Uterus (tissue), 4 donors: ENCODE results near the gene PNMA8A. TPM values are rescaled to one million over a fixed set of nuclear protein-coding genes. Genes with fewer than 3 reads are reported as not detected.

ENCODE experiments used
- DNase-seq, 2 donors: peaks; one replicate each; pipeline ENCODE4 v3.0.0-alpha.2; 2019 to 2020
- H3K27ac ChIP-seq, 2 donors: fragments of 200-600 bp; sonication (generic); 1 replicate in 1 of 2; 2 replicates in 1 of 2; pipeline ENCODE4 v1.5.1; 2016 to 2018
- H3K27me3 ChIP-seq, 2 donors: fragments of 200-600 bp; sonication (generic); one replicate each; pipeline ENCODE4 v1.5.1; 2018 to 2019; ENCODE audit warnings: control low read depth in 1 of 2
- H3K36me3 ChIP-seq, 2 donors: fragments of 200-600 bp; sonication (generic); one replicate each; pipeline ENCODE4 v1.5.1; 2019; ENCODE audit warnings: control low read depth in 1 of 2
- H3K4me1 ChIP-seq, 2 donors: fragments of 200-600 bp; sonication (generic); one replicate each; pipeline ENCODE4 v1.5.1; 2018 to 2019; ENCODE audit warnings: control low read depth in 1 of 2
- H3K4me3 ChIP-seq, 2 donors: fragments of 200-600 bp; sonication (generic); 1 replicate in 1 of 2; 2 replicates in 1 of 2; pipeline ENCODE4 v1.5.1; 2018 to 2019; ENCODE audit warnings: mild to moderate bottlenecking in 1 of 2
- H3K9me3 ChIP-seq, 2 donors: fragments of 200-600 bp; sonication (generic); one replicate each; pipeline ENCODE4 v1.5.1; 2019; ENCODE audit warnings: control low read depth in 1 of 2
- POLR2A ChIP-seq, 2 donors: fragments of 450-650 bp; IDR thresholded peaks; one replicate each; pipeline ENCODE4 v1.6.1; 2016; ENCODE audit warnings: antibody characterized with exemption in 2 of 2, mild to moderate bottlenecking in 1 of 2, moderate library complexity in 1 of 2
- intact Hi-C: fragments of 100-400 bp; cut with DNase I; formaldehyde crosslinking; loops from one replicate; pipeline ENCODE4 v1.15.1; 2023; ENCODE audit warnings: low total_unique reads
- total RNA-seq, 4 donors: library from RNA; depleted of rRNA in 3 of 4; stranded (reverse); fragments of >200 nt in 3 of 4; gene quantifications; one replicate each; pipeline versions ENCODE4 v1.1.0 to v1.2.4, GENCODE V29; 2014 to 2023
- TF ChIP-seq, protein P1 (sequence below), 4 experiments: fragments of 200-600 bp in 2 of 4; fragments of 450-650 bp in 2 of 4; sonication (generic) in 2 of 4; IDR thresholded peaks; one replicate each; pipeline ENCODE4 v1.5.1; 2016 to 2019; ENCODE audit warnings: antibody characterized with exemption in 4 of 4, mild to moderate bottlenecking in 2 of 4, moderate library complexity in 1 of 4
- donor health status: DM: yes; HTN: yes; CAD: no.

Gene PNMA8A
- total RNA-seq, 4 donors from 2014 or later: 8.7 to 69.7 (median 16.1) TPM

DNA sequence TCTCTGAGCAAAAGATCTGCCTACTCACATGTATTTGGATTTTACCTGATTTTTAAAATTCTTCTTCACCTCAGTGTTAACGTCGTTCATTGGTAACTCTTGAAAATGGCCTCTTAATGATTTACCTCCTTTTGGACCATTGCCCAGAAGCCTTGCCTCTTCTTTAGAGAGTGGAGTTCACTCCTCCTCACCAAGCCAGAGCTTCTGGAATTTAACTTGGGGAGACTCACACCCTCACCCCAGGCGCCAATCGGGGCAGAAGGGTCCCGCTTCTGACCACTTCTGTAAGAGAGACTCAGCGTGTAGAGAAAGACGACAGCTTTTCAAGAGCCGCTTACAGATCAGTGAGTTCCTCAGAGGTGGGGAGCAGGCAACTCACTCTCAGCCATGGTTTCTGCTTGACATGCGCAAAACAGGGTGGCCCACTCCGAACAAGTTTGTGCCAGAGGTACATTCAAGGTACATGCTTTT is 45.3 kb downstream of the PNMA8A start:
- TF ChIP-seq POLR2A (IDR thresholded peaks at IDR 0.05): no peak
- TF ChIP-seq, protein P1, sequence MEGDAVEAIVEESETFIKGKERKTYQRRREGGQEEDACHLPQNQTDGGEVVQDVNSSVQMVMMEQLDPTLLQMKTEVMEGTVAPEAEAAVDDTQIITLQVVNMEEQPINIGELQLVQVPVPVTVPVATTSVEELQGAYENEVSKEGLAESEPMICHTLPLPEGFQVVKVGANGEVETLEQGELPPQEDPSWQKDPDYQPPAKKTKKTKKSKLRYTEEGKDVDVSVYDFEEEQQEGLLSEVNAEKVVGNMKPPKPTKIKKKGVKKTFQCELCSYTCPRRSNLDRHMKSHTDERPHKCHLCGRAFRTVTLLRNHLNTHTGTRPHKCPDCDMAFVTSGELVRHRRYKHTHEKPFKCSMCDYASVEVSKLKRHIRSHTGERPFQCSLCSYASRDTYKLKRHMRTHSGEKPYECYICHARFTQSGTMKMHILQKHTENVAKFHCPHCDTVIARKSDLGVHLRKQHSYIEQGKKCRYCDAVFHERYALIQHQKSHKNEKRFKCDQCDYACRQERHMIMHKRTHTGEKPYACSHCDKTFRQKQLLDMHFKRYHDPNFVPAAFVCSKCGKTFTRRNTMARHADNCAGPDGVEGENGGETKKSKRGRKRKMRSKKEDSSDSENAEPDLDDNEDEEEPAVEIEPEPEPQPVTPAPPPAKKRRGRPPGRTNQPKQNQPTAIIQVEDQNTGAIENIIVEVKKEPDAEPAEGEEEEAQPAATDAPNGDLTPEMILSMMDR (IDR thresholded peaks at IDR 0.05): no peak
- H3K36me3 ChIP-seq: no peaks in the 10 kb centered on the region
- DNase-seq: no peak
- H3K27ac ChIP-seq: peak overlapping the region; percentile 54 to 56
- H3K27me3 ChIP-seq: no peaks in the 10 kb centered on the region
- H3K4me1 ChIP-seq: no peaks in the 10 kb centered on the region
- peak overlapping the region; percentile 41 to 43 for H3K4me3 ChIP-seq
- intact Hi-C loops: no loop called here
- H3K9me3 ChIP-seq: no peaks in the 10 kb centered on the region

DNA sequence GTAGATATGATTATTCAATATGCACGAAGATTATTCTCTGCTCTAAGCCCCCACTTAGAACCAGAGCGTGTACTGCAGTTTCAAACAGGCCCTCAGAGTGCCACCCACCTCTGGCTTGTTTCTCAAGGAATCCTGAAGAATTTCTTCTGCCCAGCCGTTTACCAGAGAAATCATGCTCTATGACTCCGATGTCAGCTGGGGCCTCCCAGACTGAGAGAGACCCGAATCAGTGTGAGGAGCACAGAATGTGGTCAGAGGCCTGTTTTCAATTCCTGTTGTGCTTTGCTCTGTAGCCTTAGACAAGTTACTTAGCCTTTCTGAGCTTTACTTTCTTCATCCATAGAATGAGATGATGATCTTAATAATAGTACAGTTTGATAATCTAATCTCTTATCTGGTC is 48.2 kb downstream of the PNMA8A start:
- intact Hi-C loops: no loop called here
- no peak overlapping the region for H3K27ac ChIP-seq
- TF ChIP-seq, protein P1 (IDR thresholded peaks at IDR 0.05): no peak
- no peak for TF ChIP-seq POLR2A (IDR thresholded peaks at IDR 0.05)
- H3K36me3 ChIP-seq: no peaks in the 10 kb centered on the region
- DNase-seq: no peak
- H3K27me3 ChIP-seq: no peaks in the 10 kb centered on the region
- no peaks in the 10 kb centered on the region for H3K9me3 ChIP-seq
- H3K4me1 ChIP-seq: no peaks in the 10 kb centered on the region
- no peak overlapping the region for H3K4me3 ChIP-seq

DNA sequence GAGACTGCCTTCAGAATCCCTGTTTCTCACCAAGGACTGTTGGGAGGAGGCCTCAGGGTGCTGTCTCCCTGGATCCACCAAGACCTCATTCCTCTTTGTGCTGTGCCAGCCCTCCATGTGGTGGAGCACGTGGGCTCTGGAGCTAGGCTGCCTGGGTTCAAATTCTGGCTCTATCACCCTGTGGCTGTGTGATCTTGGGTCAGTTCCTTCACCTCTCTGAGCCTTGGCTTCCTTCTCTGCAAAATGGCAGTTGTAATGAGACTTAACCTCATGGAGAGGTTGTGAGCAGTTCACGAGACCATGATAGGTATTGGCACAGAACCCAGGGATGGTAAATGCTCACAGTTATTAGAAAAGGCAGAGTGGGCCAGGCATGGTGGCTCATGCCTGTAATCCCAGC is 49.0 kb downstream of the PNMA8A start:
- H3K4me3 ChIP-seq: no peak overlapping the region
- no peaks in the 10 kb centered on the region for H3K27me3 ChIP-seq
- no peak overlapping the region for H3K27ac ChIP-seq
- H3K9me3 ChIP-seq: no peaks in the 10 kb centered on the region
- DNase-seq: no peak
- intact Hi-C loops: no loop called here
- H3K36me3 ChIP-seq: no peaks in the 10 kb centered on the region
- no peaks in the 10 kb centered on the region for H3K4me1 ChIP-seq
- TF ChIP-seq POLR2A (IDR thresholded peaks at IDR 0.05): no peak
- TF ChIP-seq, protein P1 (IDR thresholded peaks at IDR 0.05): no peak

DNA sequence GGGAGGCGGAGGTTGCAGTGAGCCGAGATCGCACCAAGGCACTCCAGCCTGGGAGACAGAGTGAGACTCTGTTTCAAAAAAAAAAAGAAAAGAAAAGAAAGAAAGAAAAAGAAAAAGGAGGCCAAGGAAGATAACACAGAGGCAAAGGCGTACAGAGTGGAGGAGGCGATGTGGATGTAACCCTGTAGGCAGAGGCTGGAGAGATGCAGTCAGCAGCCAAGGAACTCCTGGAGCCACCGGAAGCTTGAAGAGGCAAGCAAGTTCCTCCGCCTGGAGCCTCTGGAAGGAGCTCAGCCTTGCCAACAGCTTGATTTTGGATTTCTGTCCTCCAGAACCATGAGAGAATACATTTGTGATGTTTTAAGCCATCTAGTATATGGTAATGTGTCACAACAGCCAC is 51.3 kb downstream of the PNMA8A start:
- intact Hi-C loops: no loop called here
- Histone ChIP-seq H3K27ac (no peak overlapping the region), H3K9me3 (no peaks in the 10 kb centered on the region), H3K4me3 (no peak overlapping the region), H3K36me3 (no peaks in the 10 kb centered on the region), H3K27me3 (no peaks in the 10 kb centered on the region), H3K4me1 (no peaks in the 10 kb centered on the region)
- DNase-seq: no peak
- TF ChIP-seq, protein P1 (IDR thresholded peaks at IDR 0.05): no peak
- no peak for TF ChIP-seq POLR2A (IDR thresholded peaks at IDR 0.05)

Other genes starting within 250 kb of the PNMA8A start
- gene IGFL1, start 241.8 kb downstream of the PNMA8A start, total RNA-seq: not detected
- 100 to 1,000 TPM in 2 of 4 donors, 10 to 100 TPM in 2; 21.5 to 212 (median 103) TPM for gene HIF3A, start 174.5 kb downstream of the PNMA8A start, total RNA-seq
- gene PPP5C, start 124.5 kb downstream of the PNMA8A start, total RNA-seq: 10 to 100 TPM; 26.1 to 92.3 (median 62.5) TPM
- gene CCDC8, start 58.0 kb downstream of the PNMA8A start, total RNA-seq: 10 to 100 TPM in 2 of 4 donors, 1 to 10 TPM in 2; 7.2 to 89.1 (median 26.2) TPM
- 1 to 10 TPM in 1 of 4 donors, under 1 TPM in 2, not detected in 1; under 0.01 to 3.7 (median 0.73) TPM for gene PNMA8C, start 42.6 kb downstream of the PNMA8A start, total RNA-seq
- gene PNMA8B, start 24.3 kb upstream of the PNMA8A start, total RNA-seq: 1 to 10 TPM in 3 of 4 donors, not detected in 1; 2.2 to 7.9 (median 3.1) TPM
- 100 to 1,000 TPM in 3 of 4 donors, 10 to 100 TPM in 1; 83.8 to 225 (median 157) TPM for gene CALM3, start 129.8 kb upstream of the PNMA8A start, total RNA-seq
- 1 to 10 TPM in 2 of 4 donors, under 1 TPM in 2; 0.51 to 6.1 (median 3.5) TPM for gene PTGIR, start 153.5 kb upstream of the PNMA8A start, total RNA-seq
- gene GNG8, start 164.6 kb upstream of the PNMA8A start, total RNA-seq: not detected
- 10 to 100 TPM in 3 of 4 donors, under 1 TPM in 1; 0.29 to 90.1 (median 30.3) TPM for gene DACT3, start 189.6 kb upstream of the PNMA8A start, total RNA-seq
- gene PRKD2, start 245.6 kb upstream of the PNMA8A start, total RNA-seq: 10 to 100 TPM; 30.8 to 85.7 (median 41.7) TPM